GM19438 (cell line): ENCODE results near the gene TMEM253.

Experiments
- ATAC-seq: cut with Tn5 transposase; IDR thresholded peaks from one replicate; pipeline ENCODE4 v1.9.1; 2021; ENCODE audit warnings: low read depth; ENCODE audit not compliant: unreplicated experiment

Gene TMEM253

GRCh38 chr14:21070610-21071224 is 30.1 kb upstream of the TMEM253 start:
- ATAC-seq, result peak; percentile 5

DNA sequence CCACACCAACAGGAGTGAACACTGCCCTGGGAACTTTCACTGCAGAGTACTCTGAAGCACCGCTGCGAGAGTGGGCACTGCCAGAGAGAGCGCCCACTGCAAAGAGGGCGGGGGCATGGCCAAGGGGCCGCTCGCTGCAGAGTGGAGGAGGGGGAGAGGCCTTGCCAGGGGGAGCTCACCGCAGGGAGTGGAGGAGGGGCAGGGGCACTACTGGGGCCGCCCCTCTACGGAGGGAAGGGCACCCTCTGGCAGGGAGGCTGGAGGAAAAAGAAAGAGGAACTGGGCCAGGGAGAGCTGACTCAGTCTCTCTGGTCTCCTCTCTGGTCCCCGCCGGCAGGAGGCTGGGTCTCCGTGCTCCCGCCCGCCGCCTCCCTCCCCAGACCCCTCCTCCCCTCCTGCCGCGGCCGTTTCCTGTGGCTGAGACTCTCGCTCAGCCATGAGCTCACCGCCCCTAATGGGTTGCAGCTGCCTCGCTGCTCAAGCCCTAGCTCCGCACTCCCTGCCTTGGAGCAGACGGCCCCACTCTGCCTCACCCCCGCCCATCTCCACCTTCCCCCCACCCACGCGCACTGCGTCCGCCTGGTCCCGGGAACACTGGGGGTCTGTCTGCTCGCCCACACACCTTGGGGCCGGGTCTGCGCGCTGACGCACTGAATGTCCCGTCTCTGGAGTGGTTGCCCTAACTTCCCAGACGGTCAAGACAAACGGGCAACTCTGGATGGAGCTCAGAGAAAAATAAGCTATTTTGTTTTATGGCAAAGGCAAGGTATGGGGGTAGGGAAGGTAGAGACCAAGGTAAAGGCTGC is 29.4 kb upstream of the TMEM253 start:
- peak; percentile 66 for ATAC-seq

DNA sequence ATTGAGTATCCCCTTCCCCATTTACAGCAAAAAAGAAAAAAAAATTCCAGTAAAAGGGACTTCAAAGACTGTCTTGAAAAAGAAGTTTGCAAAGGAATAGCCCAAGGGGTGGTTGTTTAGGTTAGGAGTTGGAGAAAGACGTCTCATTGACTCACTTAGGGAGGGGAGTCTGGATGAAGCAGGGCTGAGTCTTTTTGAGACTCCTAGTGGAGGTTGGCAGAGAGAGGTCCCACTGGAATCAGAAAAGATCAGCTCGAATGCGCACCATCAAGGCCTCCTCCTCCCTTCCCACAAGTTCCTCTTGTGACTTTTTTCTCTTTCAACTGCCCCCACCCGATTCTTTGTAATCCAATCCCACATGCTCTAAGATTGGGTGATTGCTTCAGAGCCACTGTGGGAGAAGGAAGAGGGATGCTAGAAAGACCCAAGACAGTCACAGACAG is 28.8 kb upstream of the TMEM253 start:
- ATAC-seq, result no peak

GRCh38 chr14:21072781-21073339 is 28.0 kb upstream of the TMEM253 start:
- ATAC-seq, result no peak

- ATAC-seq, result no peak
Measured at GRCh38 chr14:21073921-21074320, 26.9 kb upstream of the TMEM253 start.

GRCh38 chr14:21074398-21075272 is 26.2 kb upstream of the TMEM253 start:
- no peak for ATAC-seq

- ATAC-seq, result no peak
Measured at GRCh38 chr14:21075719-21076437, 25.0 kb upstream of the TMEM253 start.

- no peak for ATAC-seq
Measured at GRCh38 chr14:21077672-21078071, 23.2 kb upstream of the TMEM253 start.

DNA sequence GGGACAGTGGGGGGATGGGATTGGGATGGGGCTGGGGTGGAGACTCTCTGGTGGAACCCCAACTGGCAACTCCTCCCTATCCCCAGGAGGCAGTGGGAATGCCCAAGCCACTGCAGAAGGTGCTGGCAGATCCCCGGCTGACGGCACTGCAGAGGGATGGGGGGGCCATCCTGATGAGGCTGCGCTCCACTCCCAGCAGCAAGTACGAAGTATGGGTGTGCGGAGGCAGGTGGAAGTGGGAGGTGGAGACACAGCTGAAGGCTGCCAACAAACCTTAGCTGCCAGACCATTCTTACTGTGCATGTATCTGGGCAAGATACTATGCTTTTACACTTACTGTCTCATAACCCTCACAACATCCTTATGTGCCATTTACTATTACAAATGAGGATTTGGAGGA is 22.6 kb upstream of the TMEM253 start:
- no peak for ATAC-seq

GRCh38 chr14:21078726-21079125 is 22.1 kb upstream of the TMEM253 start:
- no peak for ATAC-seq

DNA sequence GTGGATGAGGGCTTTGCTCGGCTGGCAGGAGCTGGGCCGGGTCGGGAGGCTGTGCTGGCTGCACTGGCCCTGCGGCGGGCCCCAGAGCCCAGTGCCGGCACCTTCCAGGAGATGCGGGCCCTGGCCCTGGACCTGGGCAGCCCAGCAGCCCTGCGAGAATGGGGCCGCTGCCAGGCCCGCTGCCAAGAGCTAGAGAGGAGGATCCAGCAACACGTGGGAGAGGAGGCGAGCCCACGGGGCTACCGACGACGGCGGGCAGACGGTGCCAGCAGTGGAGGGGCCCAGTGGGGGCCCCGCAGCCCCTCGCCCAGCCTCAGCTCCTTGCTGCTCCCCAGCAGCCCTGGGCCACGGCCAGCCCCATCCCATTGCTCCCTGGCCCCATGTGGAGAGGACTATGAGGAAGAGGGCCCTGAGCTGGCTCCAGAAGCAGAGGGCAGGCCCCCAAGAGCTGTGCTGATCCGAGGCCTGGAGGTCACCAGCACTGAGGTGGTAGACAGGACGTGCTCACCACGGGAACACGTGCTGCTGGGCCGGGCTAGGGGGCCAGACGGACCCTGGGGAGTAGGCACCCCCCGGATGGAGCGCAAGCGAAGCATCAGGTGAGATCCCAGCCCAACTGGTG is 19.2 kb upstream of the TMEM253 start:
- ATAC-seq, result no peak

DNA sequence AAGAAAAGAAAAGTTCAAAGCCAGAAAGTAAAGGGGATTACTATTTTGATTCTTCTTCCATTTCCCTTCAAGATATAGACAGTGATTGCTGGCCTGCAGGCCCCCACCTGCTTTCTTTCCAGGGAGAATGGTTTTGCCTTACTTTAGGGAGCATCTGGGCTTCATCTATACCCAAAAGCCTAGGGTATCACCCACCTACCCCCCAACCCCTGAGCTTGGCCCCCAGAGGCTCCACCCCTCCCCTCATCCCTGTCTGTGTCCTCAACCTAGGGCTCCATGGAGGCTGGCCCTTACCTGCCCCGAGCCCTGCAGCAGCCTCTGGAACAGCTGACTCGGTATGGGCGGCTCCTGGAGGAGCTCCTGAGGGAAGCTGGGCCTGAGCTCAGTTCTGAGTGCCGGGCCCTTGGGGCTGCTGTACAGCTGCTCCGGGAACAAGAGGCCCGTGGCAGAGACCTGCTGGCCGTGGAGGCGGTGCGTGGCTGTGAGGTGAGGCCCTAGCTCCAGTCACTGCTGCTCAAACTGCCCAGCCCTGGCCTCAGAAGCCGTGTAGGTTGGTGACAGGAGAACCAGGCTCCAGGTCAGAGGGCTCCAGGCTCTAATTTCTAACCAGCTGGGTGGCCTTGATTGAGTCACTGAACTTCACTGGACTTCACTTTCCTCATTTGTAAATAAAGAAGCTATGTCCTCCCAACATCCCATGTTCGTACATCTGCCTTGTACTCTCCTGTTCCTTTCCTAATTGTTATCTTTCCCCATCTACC is 17.1 kb upstream of the TMEM253 start:
- ATAC-seq, result no peak

GRCh38 chr14:21084396-21084795 is 16.5 kb upstream of the TMEM253 start:
- ATAC-seq, result no peak

DNA sequence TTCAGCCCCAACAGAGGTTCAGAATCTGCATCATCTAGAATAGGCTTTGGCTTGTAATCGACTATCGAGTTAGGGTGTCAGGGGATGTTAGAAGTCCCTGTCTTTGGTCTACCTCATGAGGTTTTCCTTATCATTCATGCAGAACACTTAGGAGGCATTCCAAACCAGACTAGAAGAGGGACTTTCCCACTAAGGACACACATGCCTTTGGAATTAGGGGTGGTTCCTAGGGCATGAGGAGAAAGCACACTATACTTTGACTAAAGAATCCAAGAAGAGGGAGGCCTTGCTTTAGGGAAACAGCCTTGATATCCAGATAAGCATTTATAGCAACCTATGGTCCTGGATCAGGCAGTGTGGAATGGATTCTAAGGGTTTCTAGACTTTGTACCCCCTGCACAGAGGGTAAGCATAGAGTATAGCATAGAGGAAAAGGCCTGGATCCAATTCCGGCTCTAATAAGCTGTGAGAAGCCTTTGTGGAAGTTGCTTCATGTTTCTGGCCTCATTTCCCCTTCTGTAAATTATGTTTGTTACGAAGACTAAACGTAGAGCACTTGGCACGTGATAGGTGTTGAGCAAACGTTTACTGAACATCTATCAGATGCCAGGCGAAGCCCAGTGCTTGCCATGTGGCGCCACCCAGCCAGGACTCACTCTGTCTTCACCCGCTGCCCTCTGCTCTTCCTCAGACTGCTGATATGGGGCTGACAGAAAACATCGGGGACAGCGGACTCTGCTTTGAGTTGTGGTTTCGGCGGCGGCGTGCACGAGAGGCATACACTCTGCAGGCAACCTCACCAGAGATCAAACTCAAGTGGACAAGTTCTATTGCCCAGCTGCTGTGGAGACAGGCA is 15.6 kb upstream of the TMEM253 start:
- ATAC-seq, result no peak

DNA sequence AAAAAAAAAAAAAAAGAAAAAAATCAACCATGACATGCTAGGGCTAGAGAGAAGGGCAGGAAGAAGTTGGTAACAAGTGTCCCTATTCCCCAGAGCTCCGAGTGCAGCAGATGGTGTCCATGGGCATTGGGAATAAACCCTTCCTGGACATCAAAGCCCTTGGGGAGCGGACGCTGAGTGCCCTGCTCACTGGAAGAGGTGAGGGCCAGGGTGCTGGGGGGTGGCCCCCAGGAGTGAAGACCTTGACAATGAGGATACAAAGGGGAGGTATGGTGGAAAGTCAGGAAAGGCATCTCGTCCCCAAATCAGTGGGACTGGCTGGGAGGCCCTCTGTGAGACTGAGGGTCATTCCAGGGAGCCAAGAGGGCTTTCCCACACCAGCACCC is 14.0 kb upstream of the TMEM253 start:
- ATAC-seq, result no peak

DNA sequence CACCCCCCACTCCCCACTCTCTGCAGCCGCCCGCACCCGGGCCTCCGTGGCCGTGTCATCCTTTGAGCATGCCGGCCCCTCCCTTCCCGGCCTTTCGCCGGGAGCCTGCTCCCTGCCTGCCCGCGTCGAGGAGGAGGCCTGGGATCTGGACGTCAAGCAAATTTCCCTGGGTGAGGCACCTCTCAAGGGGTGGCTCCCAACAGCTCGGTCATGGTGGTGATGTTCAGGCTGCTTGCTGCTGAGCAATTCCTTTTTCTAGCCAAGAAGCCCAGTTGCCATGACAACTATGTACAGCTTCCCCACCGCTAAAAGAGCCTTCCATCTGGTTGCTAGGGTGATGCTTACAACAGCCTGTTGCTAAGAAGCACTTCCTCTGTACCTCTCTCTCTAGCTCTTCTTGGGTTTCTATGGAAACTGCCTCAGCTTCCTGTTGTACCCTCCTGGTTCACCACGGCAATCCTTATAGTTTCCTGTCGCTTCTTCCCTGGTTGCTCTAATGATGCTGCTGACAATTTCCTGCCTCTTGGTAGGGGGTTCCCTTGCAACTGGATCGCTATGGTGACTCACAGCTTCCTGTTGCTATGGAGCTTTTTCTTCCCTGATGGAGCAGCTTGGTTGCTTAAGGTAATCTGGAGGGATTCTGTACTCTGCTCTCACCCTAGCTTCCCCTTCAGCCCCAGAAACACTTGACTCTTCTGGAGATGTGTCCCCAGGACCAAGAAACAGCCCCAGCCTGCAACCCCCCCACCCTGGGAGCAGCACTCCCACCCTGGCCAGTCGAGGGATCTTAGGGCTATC is 13.4 kb upstream of the TMEM253 start:
- ATAC-seq, result no peak

DNA sequence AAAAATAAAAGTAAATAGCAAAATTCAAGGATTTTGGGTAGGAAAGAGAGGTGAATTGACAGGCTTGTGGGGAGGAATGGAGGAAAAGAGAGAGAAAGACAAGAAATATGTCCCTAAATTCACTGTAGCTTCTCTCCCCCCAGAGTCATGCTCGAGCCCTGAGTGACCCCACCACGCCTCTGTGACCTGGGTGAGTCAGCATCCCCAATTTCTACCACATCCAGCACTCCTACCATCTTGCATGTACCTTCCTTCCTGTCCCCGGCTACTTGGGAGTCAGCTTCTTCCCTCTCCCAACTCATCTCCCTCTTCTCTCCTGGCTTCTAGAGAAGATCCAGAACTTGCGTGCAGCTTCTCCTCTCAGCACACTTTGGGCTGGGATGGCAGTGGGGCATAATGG is 12.2 kb upstream of the TMEM253 start:
- ATAC-seq, result no peak
